HEK293T (cell line): Measurements from ENCODE around the gene SMIM12.

ENCODE experiments used
- BHLHE40 ChIP-seq: fragments of 450-650 bp; IDR thresholded peaks from 2 replicates; pipeline ENCODE4 v1.6.1; 2016; ENCODE audit warnings: mild to moderate bottlenecking, moderate library complexity, borderline replicate concordance
- ZNF384 ChIP-seq: fragments of 450-650 bp; IDR thresholded peaks from 2 replicates; pipeline ENCODE4 v1.6.1; 2016

DNA sequence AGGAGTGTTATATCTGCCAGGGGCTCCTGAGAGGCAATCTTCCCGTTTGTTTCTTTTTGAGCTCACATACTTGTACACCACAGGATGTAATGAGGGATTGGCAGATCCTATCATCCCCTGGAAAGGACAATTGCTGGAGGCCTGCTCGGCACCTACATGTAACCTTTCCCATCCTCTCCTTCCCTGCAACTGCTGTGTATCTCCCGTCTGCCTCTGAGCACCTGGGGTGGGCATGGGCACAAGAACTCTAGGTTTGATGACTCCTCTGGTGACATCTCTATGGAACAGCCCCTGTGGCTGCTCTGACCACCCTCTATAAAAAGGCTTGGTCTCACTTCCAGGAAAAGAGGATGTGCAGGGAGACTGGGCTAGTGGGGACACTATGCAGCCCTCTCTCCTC is 25.0 kb upstream of the SMIM12 start:
- TF ChIP-seq ZNF384 (no peak), BHLHE40 (no peak)
